A673 (cell line): ENCODE data around the gene NPBWR2.

Source experiments
- EZH2 ChIP-seq: fragments of 200-600 bp; sonication (generic); IDR thresholded peaks from 2 replicates; pipeline ENCODE4 v1.6.1; 2017; ENCODE audit warnings: borderline replicate concordance, low read depth, mild to moderate bottlenecking, mixed read lengths, antibody characterized with exemption, low read length; ENCODE audit not compliant: poor library complexity, severe bottlenecking
- TF ChIP-seq, protein P1 (sequence below): fragments of 300-800, 200-600 bp; sonication (generic); conservative IDR thresholded peaks from 2 replicates; pipeline ENCODE4 v1.5.1; 2017; ENCODE audit warnings: low read depth, mild to moderate bottlenecking, antibody characterized with exemption, low read length, moderate library complexity, mixed read lengths

DNA sequence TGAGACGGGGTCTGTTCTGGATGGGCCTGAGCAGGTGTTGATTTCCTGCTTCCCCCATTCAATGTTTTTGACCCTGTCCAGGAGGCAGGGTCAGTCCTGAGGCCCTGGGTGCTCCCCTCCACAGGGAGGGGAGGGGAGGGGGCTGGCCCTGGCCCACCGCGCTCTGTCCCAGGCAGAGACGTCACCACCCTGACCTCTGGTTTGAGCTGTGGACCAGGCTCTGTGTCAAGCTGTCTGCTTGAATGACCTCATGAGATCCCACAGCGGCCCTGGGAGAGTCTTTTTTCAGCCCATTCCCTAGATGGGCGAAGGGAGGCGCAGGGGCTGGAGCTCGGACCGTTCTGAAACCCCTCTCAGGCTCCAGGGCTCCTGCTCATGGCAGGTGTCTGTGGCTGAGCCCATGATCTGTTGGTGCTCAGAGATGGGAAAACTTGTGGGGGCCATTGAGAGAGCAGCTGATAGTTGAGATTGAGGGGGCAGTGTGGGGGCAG is 14.3 kb downstream of the NPBWR2 start:
- TF ChIP-seq, protein P1, sequence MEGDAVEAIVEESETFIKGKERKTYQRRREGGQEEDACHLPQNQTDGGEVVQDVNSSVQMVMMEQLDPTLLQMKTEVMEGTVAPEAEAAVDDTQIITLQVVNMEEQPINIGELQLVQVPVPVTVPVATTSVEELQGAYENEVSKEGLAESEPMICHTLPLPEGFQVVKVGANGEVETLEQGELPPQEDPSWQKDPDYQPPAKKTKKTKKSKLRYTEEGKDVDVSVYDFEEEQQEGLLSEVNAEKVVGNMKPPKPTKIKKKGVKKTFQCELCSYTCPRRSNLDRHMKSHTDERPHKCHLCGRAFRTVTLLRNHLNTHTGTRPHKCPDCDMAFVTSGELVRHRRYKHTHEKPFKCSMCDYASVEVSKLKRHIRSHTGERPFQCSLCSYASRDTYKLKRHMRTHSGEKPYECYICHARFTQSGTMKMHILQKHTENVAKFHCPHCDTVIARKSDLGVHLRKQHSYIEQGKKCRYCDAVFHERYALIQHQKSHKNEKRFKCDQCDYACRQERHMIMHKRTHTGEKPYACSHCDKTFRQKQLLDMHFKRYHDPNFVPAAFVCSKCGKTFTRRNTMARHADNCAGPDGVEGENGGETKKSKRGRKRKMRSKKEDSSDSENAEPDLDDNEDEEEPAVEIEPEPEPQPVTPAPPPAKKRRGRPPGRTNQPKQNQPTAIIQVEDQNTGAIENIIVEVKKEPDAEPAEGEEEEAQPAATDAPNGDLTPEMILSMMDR = no peak
- no peak for TF ChIP-seq EZH2
